ENCODE results near the gene SULF2. TPM values are rescaled to one million over a fixed set of nuclear protein-coding genes. Genes with fewer than 3 reads are reported as not detected.

Gene SULF2
- total RNA-seq, 1 experiment from 2014 or later = 13.0 TPM

GRCh38 chr20:47815866-47816265, 30.6 kb upstream of the SULF2 start (continued):
- TF ChIP-seq, protein P1, sequence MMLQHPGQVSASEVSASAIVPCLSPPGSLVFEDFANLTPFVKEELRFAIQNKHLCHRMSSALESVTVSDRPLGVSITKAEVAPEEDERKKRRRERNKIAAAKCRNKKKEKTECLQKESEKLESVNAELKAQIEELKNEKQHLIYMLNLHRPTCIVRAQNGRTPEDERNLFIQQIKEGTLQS (IDR thresholded peaks at IDR 0.05) = no peak

- intact Hi-C loops (cut with micrococcal nuclease) = loop anchor here (10.0 kb wide), 1 partner anchor 79 kb away; no protein-coding TSS in a partner anchor
- Histone ChIP-seq H3K27ac (ENCODE audit: low read depth, low read length) (no peak overlapping the region), H3K9me3 (ENCODE audit: control insufficient read depth in 1 of 2, insufficient read depth in 1 of 2, low read depth in 1 of 2, low read length in 2 of 2) (no peaks in the 10 kb centered on the region), H3K4me1 (ENCODE audit: control insufficient read depth in 1 of 2, insufficient read depth in 2 of 2, low read length in 2 of 2) (peaks cover 0 to 3% of the 10 kb centered on the region in 2 experiments; a peak in 1 of 4 replicates), H2AFZ (ENCODE audit: low read depth, low read length, poor library complexity, severe bottlenecking) (no peak overlapping the region), H3K9ac (ENCODE audit: low read length) (no peak overlapping the region), H3K36me3 (ENCODE audit: control insufficient read depth in 1 of 2, insufficient read depth in 2 of 2, low read length in 2 of 2) (no peaks in the 10 kb centered on the region), H4K20me1 (ENCODE audit: insufficient read depth) (no peaks in the 10 kb centered on the region), H3K27me3 (ENCODE audit: insufficient read depth, low read length) (peaks cover 57% of the 10 kb centered on the region), H3K4me3 (replicated peaks in 1 of 2; ENCODE audit: low read depth in 1 of 2, low read length in 2 of 2) (no peak overlapping the region), H3K4me2 (ENCODE audit: low read length) (no peak overlapping the region), H3K79me2 (ENCODE audit: insufficient read depth, low read length) (no peaks in the 10 kb centered on the region), H3K9me2 (ENCODE audit: insufficient read depth) (no peaks in the 10 kb centered on the region)
- TF ChIP-seq ZNF274 (IDR thresholded peaks at IDR 0.05; ENCODE audit: low read depth, low read length) (no peak), RAD21 (IDR thresholded peaks at IDR 0.05; ENCODE audit: low read depth) (no peak), CEBPB (IDR thresholded peaks at IDR 0.05; ENCODE audit: low read depth) (no peak), POLR2A (IDR thresholded peaks at IDR 0.05; ENCODE audit: borderline replicate concordance, extremely low read depth, insufficient read depth, insufficient read length) (no peak), EZH2phosphoT487 (IDR thresholded peaks at IDR 0.05; ENCODE audit: borderline replicate concordance) (no peak), CBX3 (IDR thresholded peaks at IDR 0.05; ENCODE audit: low read depth) (no peak), FOSL1 (IDR thresholded peaks at IDR 0.05; ENCODE audit: low read depth) (no peak), SRF (IDR thresholded peaks at IDR 0.05; ENCODE audit: low read depth) (no peak), ZFX (IDR thresholded peaks at IDR 0.05) (no peak), JUND (IDR thresholded peaks at IDR 0.05) (no peak), EZH2 (IDR thresholded peaks at IDR 0.05) (no peak), TCF7L2 (IDR thresholded peaks at IDR 0.05; ENCODE audit: borderline replicate concordance, extremely low read depth, insufficient read depth, insufficient read length) (no peak), POLR2AphosphoS5 (IDR thresholded peaks at IDR 0.05; ENCODE audit: low read depth, low read length) (no peak)
- ChIA-PET CTCF (interaction anchor here (1.5 kb wide), 1 partner anchor 40 kb away, joined by 3 read pairs; no protein-coding TSS in a partner anchor), RAD21 (ENCODE audit: low non-redundant PET in 1 of 2, low total read pairs in 2 of 2, uncharacterized antibody in 2 of 2, unreplicated experiment in 2 of 2) (no interaction called here), POLR2A (no interaction called here)
- DNase-seq (ENCODE audit: low read depth, low spot score) (no peak), ATAC-seq (no peak)
- BruUV-seq (replicated peaks) = no TSS peak
Observed at GRCh38 chr20:47815416-47815806, 30.1 kb upstream of the SULF2 start.
